ENCODE results near the gene BTBD19.

Gene BTBD19

GRCh38 chr1:44801491-44802305, 6.6 kb upstream of the BTBD19 start:
- peaks cover 6% of the 10 kb centered on the region for H3K27me3 ChIP-seq (ENCODE audit: insufficient read depth, insufficient read length)
- H3K4me1 ChIP-seq (ENCODE audit: insufficient read depth, insufficient read length), result peaks cover 31% of the 10 kb centered on the region
- H3K9me3 ChIP-seq (ENCODE audit: insufficient read depth, low read length), result no peaks in the 10 kb centered on the region
- H3K36me3 ChIP-seq (ENCODE audit: insufficient read depth, insufficient read length, low read length), result peaks cover 51% of the 10 kb centered on the region
- no peak for TF ChIP-seq ZNF274 (IDR thresholded peaks at IDR 0.05; ENCODE audit: low read depth, low read length)
- TF ChIP-seq YY1 (IDR thresholded peaks at IDR 0.05; ENCODE audit: insufficient read depth, insufficient read length), result no peak
- TF ChIP-seq SUZ12 (IDR thresholded peaks at IDR 0.05; ENCODE audit: extremely low read depth, insufficient read depth, insufficient read length), result no peak
- peak overlapping the region; percentile 1 for H3K4me3 ChIP-seq (ENCODE audit: insufficient read length, low read depth)
- no peak for DNase-seq (ENCODE audit: low read depth, low spot score)
- H3K9ac ChIP-seq (ENCODE audit: insufficient read length, low read depth), result peak overlapping the region; percentile 26

GRCh38 chr1:44802306-44803061, 5.8 kb upstream of the BTBD19 start:
- DNase-seq (ENCODE audit: low read depth, low spot score), result no peak
- TF ChIP-seq YY1 (IDR thresholded peaks at IDR 0.05; ENCODE audit: insufficient read depth, insufficient read length), result no peak
- no peak for TF ChIP-seq SUZ12 (IDR thresholded peaks at IDR 0.05; ENCODE audit: extremely low read depth, insufficient read depth, insufficient read length)
- no peak for TF ChIP-seq ZNF274 (IDR thresholded peaks at IDR 0.05; ENCODE audit: low read depth, low read length)
- peaks cover 53% of the 10 kb centered on the region for H3K36me3 ChIP-seq (ENCODE audit: insufficient read depth, insufficient read length, low read length)
- no peaks in the 10 kb centered on the region for H3K9me3 ChIP-seq (ENCODE audit: insufficient read depth, low read length)
- peaks cover 6% of the 10 kb centered on the region for H3K27me3 ChIP-seq (ENCODE audit: insufficient read depth, insufficient read length)
- H3K4me3 ChIP-seq (ENCODE audit: insufficient read length, low read depth), result no peak overlapping the region
- H3K9ac ChIP-seq (ENCODE audit: insufficient read length, low read depth), result peak overlapping the region; percentile 12
- H3K4me1 ChIP-seq (ENCODE audit: insufficient read depth, insufficient read length), result peaks cover 36% of the 10 kb centered on the region

- no peak for DNase-seq (ENCODE audit: low read depth, low spot score)
- H3K36me3 ChIP-seq (ENCODE audit: insufficient read depth, insufficient read length, low read length), result peaks cover 53% of the 10 kb centered on the region
- no peak overlapping the region for H3K9ac ChIP-seq (ENCODE audit: insufficient read length, low read depth)
Measured at GRCh38 chr1:44803062-44803311, 5.3 kb upstream of the BTBD19 start.

GRCh38 chr1:44803312-44804095, 4.8 kb upstream of the BTBD19 start:
- no peaks in the 10 kb centered on the region for H3K9me3 ChIP-seq (ENCODE audit: insufficient read depth, low read length)
- peaks cover 6% of the 10 kb centered on the region for H3K27me3 ChIP-seq (ENCODE audit: insufficient read depth, insufficient read length)
- H3K36me3 ChIP-seq (ENCODE audit: insufficient read depth, insufficient read length, low read length), result peaks cover 53% of the 10 kb centered on the region
- no peak overlapping the region for H3K9ac ChIP-seq (ENCODE audit: insufficient read length, low read depth)
- no peak for TF ChIP-seq ZNF274 (IDR thresholded peaks at IDR 0.05; ENCODE audit: low read depth, low read length)
- no peak for TF ChIP-seq SUZ12 (IDR thresholded peaks at IDR 0.05; ENCODE audit: extremely low read depth, insufficient read depth, insufficient read length)
- TF ChIP-seq YY1 (IDR thresholded peaks at IDR 0.05; ENCODE audit: insufficient read depth, insufficient read length), result no peak
- peaks cover 43% of the 10 kb centered on the region for H3K4me1 ChIP-seq (ENCODE audit: insufficient read depth, insufficient read length)
- no peak overlapping the region for H3K4me3 ChIP-seq (ENCODE audit: insufficient read length, low read depth)
- DNase-seq (ENCODE audit: low read depth, low spot score), result no peak

More at GRCh38 chr1:44803062-44803311, 5.3 kb upstream of the BTBD19 start:
- H3K4me3 ChIP-seq (ENCODE audit: insufficient read length, low read depth), result no peak overlapping the region
- peaks cover 40% of the 10 kb centered on the region for H3K4me1 ChIP-seq (ENCODE audit: insufficient read depth, insufficient read length)
- TF ChIP-seq ZNF274 (IDR thresholded peaks at IDR 0.05; ENCODE audit: low read depth, low read length) (no peak), YY1 (IDR thresholded peaks at IDR 0.05; ENCODE audit: insufficient read depth, insufficient read length) (no peak), SUZ12 (IDR thresholded peaks at IDR 0.05; ENCODE audit: extremely low read depth, insufficient read depth, insufficient read length) (no peak)
- peaks cover 6% of the 10 kb centered on the region for H3K27me3 ChIP-seq (ENCODE audit: insufficient read depth, insufficient read length)
- no peaks in the 10 kb centered on the region for H3K9me3 ChIP-seq (ENCODE audit: insufficient read depth, low read length)

- H3K27me3 ChIP-seq (ENCODE audit: insufficient read depth, insufficient read length), result peaks cover 5% of the 10 kb centered on the region
- H3K9ac ChIP-seq (ENCODE audit: insufficient read length, low read depth), result peak overlapping the region; percentile 73
- DNase-seq (ENCODE audit: low read depth, low spot score), result no peak
- H3K4me1 ChIP-seq (ENCODE audit: insufficient read depth, insufficient read length), result peaks cover 52% of the 10 kb centered on the region
- no peak overlapping the region for H3K4me3 ChIP-seq (ENCODE audit: insufficient read length, low read depth)
- TF ChIP-seq ZNF274 (IDR thresholded peaks at IDR 0.05; ENCODE audit: low read depth, low read length), result no peak
- no peak for TF ChIP-seq YY1 (IDR thresholded peaks at IDR 0.05; ENCODE audit: insufficient read depth, insufficient read length)
- no peak for TF ChIP-seq SUZ12 (IDR thresholded peaks at IDR 0.05; ENCODE audit: extremely low read depth, insufficient read depth, insufficient read length)
- peaks cover 58% of the 10 kb centered on the region for H3K36me3 ChIP-seq (ENCODE audit: insufficient read depth, insufficient read length, low read length)
- no peaks in the 10 kb centered on the region for H3K9me3 ChIP-seq (ENCODE audit: insufficient read depth, low read length)
Measured at GRCh38 chr1:44805311-44806024, 2.9 kb upstream of the BTBD19 start.

GRCh38 chr1:44806025-44806703, 2.2 kb upstream of the BTBD19 start:
- Histone ChIP-seq H3K4me3 (ENCODE audit: insufficient read length, low read depth) (peak overlapping the region; percentile 6), H3K27me3 (ENCODE audit: insufficient read depth, insufficient read length) (no peaks in the 10 kb centered on the region), H3K36me3 (ENCODE audit: insufficient read depth, insufficient read length, low read length) (peaks cover 56% of the 10 kb centered on the region), H3K9ac (ENCODE audit: insufficient read length, low read depth) (peak overlapping the region; percentile 73), H3K9me3 (ENCODE audit: insufficient read depth, low read length) (no peaks in the 10 kb centered on the region), H3K4me1 (ENCODE audit: insufficient read depth, insufficient read length) (peaks cover 54% of the 10 kb centered on the region)
- TF ChIP-seq ZNF274 (IDR thresholded peaks at IDR 0.05; ENCODE audit: low read depth, low read length), result no peak
- DNase-seq (ENCODE audit: low read depth, low spot score), result no peak
